Measurements from ENCODE around the gene LRMDA. TPM values are rescaled to one million over a fixed set of nuclear protein-coding genes. Genes with fewer than 3 reads are reported as not detected.

Gene LRMDA
- total RNA-seq, 1 donor from 2014 or later: not detected

GRCh38 chr10:75418712-75419111 is 12.7 kb upstream of the LRMDA start:
- intact Hi-C loops (cut with micrococcal nuclease): no loop called here

GRCh38 chr10:75422913-75423312 is 8.5 kb upstream of the LRMDA start:
- intact Hi-C loops (cut with micrococcal nuclease): no loop called here

GRCh38 chr10:75424571-75424970 is 6.9 kb upstream of the LRMDA start:
- intact Hi-C loops (cut with micrococcal nuclease): no loop called here

- intact Hi-C loops (cut with micrococcal nuclease): no loop called here
Measured at GRCh38 chr10:75425291-75426079, 5.9 kb upstream of the LRMDA start.

GRCh38 chr10:75426880-75427279 is 4.5 kb upstream of the LRMDA start:
- intact Hi-C loops (cut with micrococcal nuclease): no loop called here

GRCh38 chr10:75427951-75428350 is 3.5 kb upstream of the LRMDA start:
- intact Hi-C loops (cut with micrococcal nuclease): no loop called here

- intact Hi-C loops (cut with micrococcal nuclease): no loop called here
Measured at GRCh38 chr10:75428434-75429158, 2.8 kb upstream of the LRMDA start.

- intact Hi-C loops (cut with micrococcal nuclease): no loop called here
Measured at GRCh38 chr10:75429159-75429827, 2.1 kb upstream of the LRMDA start.

GRCh38 chr10:75430000-75430763 is 1.2 kb upstream of the LRMDA start:
- intact Hi-C loops (cut with micrococcal nuclease): no loop called here

- intact Hi-C loops (cut with micrococcal nuclease): no loop called here
Measured at GRCh38 chr10:75432176-75432575, 752 bp downstream of the LRMDA start.

GRCh38 chr10:75432763-75433162 is 1.3 kb downstream of the LRMDA start:
- intact Hi-C loops (cut with micrococcal nuclease): no loop called here

- intact Hi-C loops (cut with micrococcal nuclease): no loop called here
Measured at GRCh38 chr10:75433216-75433615, 1.8 kb downstream of the LRMDA start.

- intact Hi-C loops (cut with micrococcal nuclease): no loop called here
Measured at GRCh38 chr10:75434291-75434690, 2.9 kb downstream of the LRMDA start.

GRCh38 chr10:75435291-75435690 is 3.9 kb downstream of the LRMDA start:
- intact Hi-C loops (cut with micrococcal nuclease): no loop called here

- intact Hi-C loops (cut with micrococcal nuclease): no loop called here
Measured at GRCh38 chr10:75436896-75437295, 5.5 kb downstream of the LRMDA start.

GRCh38 chr10:75437693-75438092 is 6.3 kb downstream of the LRMDA start:
- intact Hi-C loops (cut with micrococcal nuclease): no loop called here

GRCh38 chr10:75438275-75438674 is 6.9 kb downstream of the LRMDA start:
- intact Hi-C loops (cut with micrococcal nuclease): no loop called here

- intact Hi-C loops (cut with micrococcal nuclease): no loop called here
Measured at GRCh38 chr10:75439811-75440210, 8.4 kb downstream of the LRMDA start.

- intact Hi-C loops (cut with micrococcal nuclease): no loop called here
Measured at GRCh38 chr10:75440271-75440793, 8.9 kb downstream of the LRMDA start.

GRCh38 chr10:75441196-75441595 is 9.8 kb downstream of the LRMDA start:
- intact Hi-C loops (cut with micrococcal nuclease): no loop called here

- intact Hi-C loops (cut with micrococcal nuclease): no loop called here
Measured at GRCh38 chr10:75441682-75442081, 10.3 kb downstream of the LRMDA start.
